ENCODE data around the gene SOCS2. TPM values are rescaled to one million over a fixed set of nuclear protein-coding genes. Genes with fewer than 3 reads are reported as not detected.

SOCS2 gene
- total and polyA plus RNA-seq, 10 of the 15 experiments (the other 5 are each of a cell fraction or from before 2014, with no cell fraction given) = 2.6 to 12.0 (median 7.2) TPM

GRCh38 chr12:93536766-93537488 is 35.5 kb upstream of the SOCS2 start:
- 1% methylated on average over 5 of the region's 5 CpGs for WGBS (ENCODE audit: insufficient coverage, insufficient replicate concordance, low lambda C conversion rate, missing lambda C conversion rate)
- in situ Hi-C loops (cut with MboI) = no loop called here
- FAIRE-seq = no peak
- Histone ChIP-seq H3K9me3 (replicated peaks; ENCODE audit: control insufficient read depth, insufficient read depth, low read length) (no peaks in the 10 kb centered on the region; the same call in 2 of the 3 replicates), H3K79me2 (ENCODE audit: control insufficient read depth, insufficient read depth, low read length) (no peaks in the 10 kb centered on the region), H3K4me2 (ENCODE audit: control insufficient read depth, insufficient read depth) (peak overlapping the region; percentile 53), H3K4me3 (no peak overlapping the region), H3K9ac (ENCODE audit: control insufficient read depth, insufficient read depth, low read length) (no peak overlapping the region), H4K20me1 (ENCODE audit: control insufficient read depth, insufficient read depth) (no peaks in the 10 kb centered on the region), H2AFZ (ENCODE audit: control insufficient read depth, low read depth, low read length) (peak overlapping the region; percentile 74), H3K4me1 (ENCODE audit: control insufficient read depth, insufficient read depth, low read length) (peaks cover 10% of the 10 kb centered on the region), H3K27me3 (replicated peaks in 1 of 2; ENCODE audit: control insufficient read depth in 2 of 2, insufficient read depth in 2 of 2, low read length in 1 of 2) (no peaks in the 10 kb centered on the region), H3K36me3 (ENCODE audit: control insufficient read depth in 2 of 2, insufficient read depth in 2 of 2, low read length in 1 of 2) (no peaks in the 10 kb centered on the region), H3K27ac (ENCODE audit: control insufficient read depth, insufficient read depth) (no peak overlapping the region)
- RAD21 ChIA-PET (ENCODE audit: unreplicated experiment) = interaction anchor here (0.8 to 3.4 kb wide), 3 partner anchors 10 to 565 kb away, joined by 3 to 12 read pairs (median 4); no protein-coding TSS in a partner anchor
- TF ChIP-seq, protein P1, sequence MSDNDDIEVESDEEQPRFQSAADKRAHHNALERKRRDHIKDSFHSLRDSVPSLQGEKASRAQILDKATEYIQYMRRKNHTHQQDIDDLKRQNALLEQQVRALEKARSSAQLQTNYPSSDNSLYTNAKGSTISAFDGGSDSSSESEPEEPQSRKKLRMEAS (IDR thresholded peaks at IDR 0.05; ENCODE audit: low read depth, low read length) = no peak
- TF ChIP-seq RELB (IDR thresholded peaks at IDR 0.05; ENCODE audit: low read depth) = no peak
- TF ChIP-seq NKRF (conservative IDR thresholded peaks at IDR 0.05) = no peak
- TF ChIP-seq, protein P2, sequence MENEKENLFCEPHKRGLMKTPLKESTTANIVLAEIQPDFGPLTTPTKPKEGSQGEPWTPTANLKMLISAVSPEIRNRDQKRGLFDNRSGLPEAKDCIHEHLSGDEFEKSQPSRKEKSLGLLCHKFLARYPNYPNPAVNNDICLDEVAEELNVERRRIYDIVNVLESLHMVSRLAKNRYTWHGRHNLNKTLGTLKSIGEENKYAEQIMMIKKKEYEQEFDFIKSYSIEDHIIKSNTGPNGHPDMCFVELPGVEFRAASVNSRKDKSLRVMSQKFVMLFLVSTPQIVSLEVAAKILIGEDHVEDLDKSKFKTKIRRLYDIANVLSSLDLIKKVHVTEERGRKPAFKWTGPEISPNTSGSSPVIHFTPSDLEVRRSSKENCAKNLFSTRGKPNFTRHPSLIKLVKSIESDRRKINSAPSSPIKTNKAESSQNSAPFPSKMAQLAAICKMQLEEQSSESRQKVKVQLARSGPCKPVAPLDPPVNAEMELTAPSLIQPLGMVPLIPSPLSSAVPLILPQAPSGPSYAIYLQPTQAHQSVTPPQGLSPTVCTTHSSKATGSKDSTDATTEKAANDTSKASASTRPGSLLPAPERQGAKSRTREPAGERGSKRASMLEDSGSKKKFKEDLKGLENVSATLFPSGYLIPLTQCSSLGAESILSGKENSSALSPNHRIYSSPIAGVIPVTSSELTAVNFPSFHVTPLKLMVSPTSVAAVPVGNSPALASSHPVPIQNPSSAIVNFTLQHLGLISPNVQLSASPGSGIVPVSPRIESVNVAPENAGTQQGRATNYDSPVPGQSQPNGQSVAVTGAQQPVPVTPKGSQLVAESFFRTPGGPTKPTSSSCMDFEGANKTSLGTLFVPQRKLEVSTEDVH (IDR thresholded peaks at IDR 0.05; ENCODE audit: low read depth, partially characterized antibody) = no peak
- intact Hi-C loops (cut with micrococcal nuclease; ENCODE audit: unreplicated experiment) = no loop called here
- DNase-seq (ENCODE audit: low read depth, low spot score) = peak; percentile 15
- CTCF ChIA-PET = interaction anchor here (0.6 to 2.7 kb wide), 6 partner anchors 10 to 565 kb away, joined by 3 to 15 read pairs (median 6); no protein-coding TSS in a partner anchor
- POLR2A ChIA-PET = no interaction called here
- SMC1A ChIA-PET (ENCODE audit: uncharacterized antibody, unreplicated experiment) = interaction anchor here (0.7 to 1.8 kb wide), 4 partner anchors 28 to 565 kb away, joined by 3 to 8 read pairs (median 3); no protein-coding TSS in a partner anchor
- BruUV-seq (replicated peaks) = no TSS peak
- peak; percentile 82 for ATAC-seq

Data from GM12878 (cell line).